Prostate gland (tissue), 2 donors: ENCODE data around the gene VGF. TPM values are rescaled to one million over a fixed set of nuclear protein-coding genes. Genes with fewer than 3 reads are reported as not detected.
"Not testable (repeated sequence)": the region's sequence is repeated elsewhere in the genome, so short reads cannot be mapped to it uniquely, and the experiment has no call there.

Experiments used
- DNase-seq: peaks from one replicate; pipeline ENCODE4 v3.0.0-alpha.2; 2019; ENCODE audit warnings: low spot score
- H3K27ac ChIP-seq, 2 donors: fragments of 200-600 bp; sonication (generic); 2 replicates each; pipeline ENCODE4 v1.5.1; 2017 to 2019
- H3K27me3 ChIP-seq: fragments of 200-600 bp; sonication (generic); replicated peaks from 2 replicates; pipeline ENCODE4 v1.5.1; 2019; ENCODE audit not compliant: insufficient read depth
- H3K36me3 ChIP-seq, 2 donors: fragments of 200-600 bp; sonication (generic); 1 replicate in 1 of 2; 2 replicates in 1 of 2; pipeline versions ENCODE4 v1.5.1 to v1.8.1; 2017 to 2019
- H3K4me1 ChIP-seq: fragments of 200-600 bp; sonication (generic); replicated peaks from 2 replicates; pipeline ENCODE4 v1.5.1; 2019
- H3K4me3 ChIP-seq, 2 donors: fragments of 200-600 bp; sonication (generic); 2 replicates each; pipeline ENCODE4 v1.5.1; 2017 to 2019
- H3K9me3 ChIP-seq: fragments of 200-600 bp; sonication (generic); 2 replicates; pipeline ENCODE4 v1.5.1; 2017
- CTCF ChIP-seq, 4 experiments: fragments of 200-600 bp in 2 of 4; fragments of 450-650 bp in 2 of 4; sonication (generic) in 2 of 4; IDR thresholded peaks; 1 replicate in 3 of 4; 2 replicates in 1 of 4; pipeline ENCODE4 v1.5.1; 2016 to 2019; ENCODE audit warnings: antibody characterized with exemption in 4 of 4, mild to moderate bottlenecking in 2 of 4, moderate library complexity in 2 of 4
- POLR2A ChIP-seq: fragments of 450-650 bp; IDR thresholded peaks from one replicate; pipeline ENCODE4 v1.6.1; 2016; ENCODE audit warnings: antibody characterized with exemption, mild to moderate bottlenecking
- POLR2AphosphoS5 ChIP-seq: sonication (generic); formaldehyde crosslinking; IDR thresholded peaks from one replicate; pipeline ENCODE4 v1.6.1; 2017; ENCODE audit warnings: antibody characterized with exemption
- WGBS: methylation state at CpG from one replicate; pipeline ENCODE4 v1.1.5; 2018; 5-methylcytosine and 5-hydroxymethylcytosine counted together
- intact Hi-C: fragments of 100-400 bp; cut with DNase I; formaldehyde crosslinking; loops from one replicate; pipeline ENCODE4 v1.14.2; 2022
- microRNA-seq: library from miRNA; unstranded; fragments of <30 nt; microRNA quantifications from one replicate; pipeline ENCODE4, GENCODE V29; 2016
- small RNA-seq, 2 donors: library from RNA; depleted of rRNA; stranded (forward); fragments of <200 nt; gene quantifications; one replicate each; pipeline ENCODE3, GENCODE V24; 2016
- total RNA-seq, 2 donors: library from RNA; depleted of rRNA; stranded (reverse); fragments of >200 nt; gene quantifications; one replicate each; pipeline ENCODE4 v1.1.0, GENCODE V29; 2016

VGF gene
- total RNA-seq, 2 donors from 2014 or later, result 0.14 to 0.68 TPM

GRCh38 chr7:101113836-101114235 lies 51.5 kb downstream of the VGF start:
- H3K4me1 ChIP-seq, result no peaks in the 10 kb centered on the region
- WGBS, result 84% methylated on average over 11 of the region's 11 CpGs
- H3K9me3 ChIP-seq, result no peaks in the 10 kb centered on the region
- H3K36me3 ChIP-seq, result no peaks in the 10 kb centered on the region
- no peak for DNase-seq
- H3K27me3 ChIP-seq, result no peaks in the 10 kb centered on the region
- intact Hi-C loops, result no loop called here
- H3K4me3 ChIP-seq, result no peak overlapping the region
- peak overlapping the region in 1 of 2 donors; percentile 5 for H3K27ac ChIP-seq
- TF ChIP-seq POLR2AphosphoS5 (no peak), CTCF (IDR thresholded peaks at IDR 0.05) (no peak), POLR2A (no peak)

- H3K36me3 ChIP-seq, result not testable (repeated sequence)
These were observed 52.2 kb downstream of the VGF start for GRCh38 chr7:101113140-101113539.

More at GRCh38 chr7:101113140-101113539, 52.2 kb downstream of the VGF start:
- H3K4me3 ChIP-seq, DNase-seq, H3K4me1 ChIP-seq, H3K27me3 ChIP-seq, intact Hi-C loops, H3K9me3 ChIP-seq: not testable (repeated sequence)
- H3K27ac ChIP-seq, result peak overlapping the region in 1 of 2 donors; percentile 74
- 97% methylated on average over 7 of the region's 7 CpGs for WGBS

Small RNAs within 50 kb of the gene (microRNA-seq; reads per million reads assigned to microRNA genes)
- gene MIR4653, result not detected

Small RNAs within 50 kb of the gene (small RNA-seq; reads per million reads assigned to genes)
- 0 reads per million in 2 donors for gene MIR4653

Other genes with a start within 250 kb of the VGF start
- 10 to 100 TPM; 28.8 to 46.0 TPM for gene MUC3A, start 216.0 kb downstream of the VGF start, total RNA-seq
- gene MUC12, start 196.0 kb downstream of the VGF start, total RNA-seq, result 10 to 100 TPM in 1 of 2 donors, 1 to 10 TPM in 1; 4.0 to 20.9 TPM
- under 1 TPM in 1 of 2 donors, not detected in 1; 0.23 TPM for gene MUC17, start 145.5 kb downstream of the VGF start, total RNA-seq
- 10 to 100 TPM; 32.0 to 36.1 TPM for gene TRIM56, start 80.1 kb downstream of the VGF start, total RNA-seq
- 10 to 100 TPM in 1 of 2 donors, 1 to 10 TPM in 1; 3.7 to 24.4 TPM for gene SERPINE1, start 38.5 kb downstream of the VGF start, total RNA-seq
- 10 to 100 TPM; 47.2 to 90.0 TPM for gene AP1S1, start 11.1 kb downstream of the VGF start, total RNA-seq
- gene NAT16, start 14.7 kb upstream of the VGF start, total RNA-seq, result not detected
- not detected for gene MOGAT3, start 35.5 kb upstream of the VGF start, total RNA-seq
- 10 to 100 TPM; 24.2 to 52.5 TPM for gene PLOD3, start 52.0 kb upstream of the VGF start, total RNA-seq
- 100 to 1,000 TPM in 1 of 2 donors, 10 to 100 TPM in 1; 75.2 to 109 TPM for gene ZNHIT1, start 52.6 kb upstream of the VGF start, total RNA-seq
- gene CLDN15, start 72.2 kb upstream of the VGF start, total RNA-seq, result 10 to 100 TPM in 1 of 2 donors, 1 to 10 TPM in 1; 9.2 to 17.4 TPM
- gene FIS1, start 79.5 kb upstream of the VGF start, total RNA-seq, result 100 to 1,000 TPM; 238 to 256 TPM
- 10 to 100 TPM; 24.7 to 37.7 TPM for gene IFT22, start 156.2 kb upstream of the VGF start, total RNA-seq
- 10 to 100 TPM in 1 of 2 donors, 1 to 10 TPM in 1; 3.8 to 10.3 TPM for gene COL26A1, start 197.3 kb upstream of the VGF start, total RNA-seq